Measurements from ENCODE around the gene PHTF1. TPM values are rescaled to one million over a fixed set of nuclear protein-coding genes. Genes with fewer than 3 reads are reported as not detected.

PHTF1 gene
- total RNA-seq, 2 donors from 2014 or later, result 12.9 to 16.2 TPM

DNA sequence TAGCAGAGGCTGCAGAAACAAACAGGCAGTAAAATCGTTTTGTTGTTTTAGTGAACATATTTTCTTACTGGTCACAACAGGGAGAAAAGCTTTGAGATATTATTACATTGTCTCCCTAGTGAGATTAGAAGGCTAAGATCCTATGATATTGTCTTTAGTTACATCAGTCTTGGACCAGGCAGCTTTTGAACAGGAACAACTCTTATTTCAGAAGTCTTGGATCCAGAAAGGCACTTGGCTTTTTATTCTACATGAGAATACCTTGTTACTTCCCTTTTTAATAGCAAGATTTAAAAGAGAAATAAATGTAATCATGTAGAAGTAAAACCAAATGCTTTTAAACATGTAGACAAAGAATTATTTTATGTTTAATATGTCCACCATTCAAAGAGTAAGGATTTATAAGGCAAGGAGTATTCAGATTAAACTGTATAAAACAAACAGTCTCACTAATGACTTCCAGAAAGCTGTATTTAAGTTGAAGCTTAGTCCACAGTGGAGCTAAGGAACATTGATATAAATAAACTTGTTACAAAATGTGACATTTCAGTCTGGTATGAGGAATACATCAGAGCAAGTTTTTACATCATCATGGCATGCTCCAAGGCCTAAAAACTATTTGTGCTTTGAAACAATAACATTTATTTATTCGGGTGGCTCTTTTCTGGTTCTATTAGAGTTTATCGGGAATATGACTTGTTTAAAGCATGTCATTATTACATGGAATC is 72.2 kb downstream of the PHTF1 start:
- Mint-ChIP-seq H3K9me3 (peaks cover 0 to 5% of the 10 kb centered on the region in 2 donors), H3K4me3 (no peak overlapping the region), H3K27ac (no peak overlapping the region), H3K36me3 (ENCODE audit: insufficient read depth in 2 of 2) (peaks cover 0 to 2% of the 10 kb centered on the region in 2 donors), H3K4me1 (ENCODE audit: low read depth) (peaks cover 4% of the 10 kb centered on the region), H3K27me3 (ENCODE audit: low read depth) (no peaks in the 10 kb centered on the region)
- DNase-seq (no peak), ATAC-seq (replicated peaks in 1 of 2) (no peak)

- no peak for ATAC-seq (replicated peaks in 1 of 2)
- Mint-ChIP-seq H3K27ac (no peak overlapping the region), H3K9me3 (no peaks in the 10 kb centered on the region), H3K4me1 (ENCODE audit: low read depth) (peaks cover 4% of the 10 kb centered on the region), H3K27me3 (ENCODE audit: low read depth) (no peaks in the 10 kb centered on the region), H3K4me3 (no peak overlapping the region), H3K36me3 (ENCODE audit: insufficient read depth in 2 of 2) (no peaks in the 10 kb centered on the region)
- no peak for DNase-seq
Measured at GRCh38 chr1:113684153-113684541, 75.1 kb downstream of the PHTF1 start.

DNA sequence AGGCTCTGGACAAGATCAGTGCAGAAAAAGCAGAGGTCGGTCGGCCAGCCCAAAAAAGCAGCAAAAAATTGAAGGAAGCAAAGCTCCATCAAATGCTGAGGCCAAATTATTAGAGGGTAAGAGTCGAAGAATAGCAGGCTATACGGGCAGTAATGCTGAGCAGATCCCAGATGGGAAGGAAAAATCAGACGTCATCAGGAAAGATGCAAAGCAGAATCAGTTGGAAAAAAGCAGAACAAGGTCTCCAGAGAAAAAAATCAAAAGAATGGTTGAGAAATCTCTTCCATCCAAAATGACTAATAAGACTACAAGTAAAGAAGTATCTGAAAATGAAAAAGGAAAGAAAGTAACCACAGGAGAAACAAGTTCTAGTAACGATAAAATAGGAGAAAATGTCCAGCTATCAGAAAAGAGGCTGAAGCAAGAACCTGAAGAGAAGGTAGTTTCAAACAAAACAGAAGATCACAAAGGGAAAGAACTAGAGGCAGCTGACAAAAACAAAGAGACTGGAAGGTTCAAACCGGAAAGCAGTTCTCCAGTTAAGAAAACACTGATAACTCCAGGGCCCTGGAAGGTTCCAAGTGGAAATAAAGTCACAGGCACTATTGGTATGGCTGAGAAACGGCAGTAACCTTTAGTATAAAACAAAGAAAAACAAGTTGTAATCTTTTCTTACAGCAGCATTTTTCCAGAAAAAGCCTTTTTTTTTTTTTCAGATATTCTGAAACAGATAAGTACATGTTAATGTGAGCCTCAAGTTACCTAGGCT is 75.7 kb downstream of the PHTF1 start:
- H3K27me3 Mint-ChIP-seq (ENCODE audit: low read depth), result no peaks in the 10 kb centered on the region
- no peak overlapping the region for H3K27ac Mint-ChIP-seq
- no peak overlapping the region for H3K4me3 Mint-ChIP-seq
- ATAC-seq (replicated peaks in 1 of 2) (no peak), DNase-seq (no peak)
- no peaks in the 10 kb centered on the region for H3K9me3 Mint-ChIP-seq
- H3K36me3 Mint-ChIP-seq (ENCODE audit: insufficient read depth in 2 of 2), result no peaks in the 10 kb centered on the region
- H3K4me1 Mint-ChIP-seq (ENCODE audit: low read depth), result peaks cover 4% of the 10 kb centered on the region

- Mint-ChIP-seq H3K4me1 (ENCODE audit: low read depth) (peaks cover 4% of the 10 kb centered on the region), H3K9me3 (no peaks in the 10 kb centered on the region), H3K27ac (no peak overlapping the region), H3K4me3 (no peak overlapping the region), H3K27me3 (ENCODE audit: low read depth) (no peaks in the 10 kb centered on the region), H3K36me3 (ENCODE audit: insufficient read depth in 2 of 2) (no peaks in the 10 kb centered on the region)
- DNase-seq, result no peak
- no peak for ATAC-seq (replicated peaks in 1 of 2)
Measured at GRCh38 chr1:113681596-113682337, 77.5 kb downstream of the PHTF1 start.

DNA sequence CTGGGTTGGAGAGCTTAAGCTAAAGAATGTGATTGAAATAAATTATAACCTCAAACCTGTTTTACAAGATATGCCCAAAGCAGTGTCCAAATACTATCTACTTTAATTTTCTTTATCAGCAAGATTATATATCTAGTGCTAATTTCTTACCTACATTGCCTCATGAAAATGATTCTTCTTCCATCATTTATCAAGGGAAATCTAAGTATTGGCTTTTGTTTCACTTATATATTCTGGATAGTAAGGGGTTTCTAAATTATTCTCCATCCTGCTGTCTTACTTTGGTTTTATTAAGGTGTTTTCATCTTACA is 81.2 kb downstream of the PHTF1 start:
- no peaks in the 10 kb centered on the region for H3K27me3 Mint-ChIP-seq (ENCODE audit: low read depth)
- H3K9me3 Mint-ChIP-seq, result no peaks in the 10 kb centered on the region
- DNase-seq (no peak), ATAC-seq (replicated peaks in 1 of 2) (no peak)
- no peak overlapping the region for H3K4me3 Mint-ChIP-seq
- no peaks in the 10 kb centered on the region for H3K36me3 Mint-ChIP-seq (ENCODE audit: insufficient read depth in 2 of 2)
- no peak overlapping the region for H3K27ac Mint-ChIP-seq
- H3K4me1 Mint-ChIP-seq (ENCODE audit: low read depth), result peaks cover 15% of the 10 kb centered on the region

- Mint-ChIP-seq H3K36me3 (ENCODE audit: insufficient read depth in 2 of 2) (no peaks in the 10 kb centered on the region), H3K9me3 (no peaks in the 10 kb centered on the region), H3K4me1 (ENCODE audit: low read depth) (peaks cover 11% of the 10 kb centered on the region), H3K27ac (peak overlapping the region; percentile 74), H3K27me3 (ENCODE audit: low read depth) (no peaks in the 10 kb centered on the region), H3K4me3 (no peak overlapping the region)
- peak in 1 of 2 donors; percentile 39 for ATAC-seq (replicated peaks in 1 of 2)
- DNase-seq, result peak in 1 of 2 donors; percentile 8
Measured at GRCh38 chr1:113677250-113678158, 81.8 kb downstream of the PHTF1 start.

DNA sequence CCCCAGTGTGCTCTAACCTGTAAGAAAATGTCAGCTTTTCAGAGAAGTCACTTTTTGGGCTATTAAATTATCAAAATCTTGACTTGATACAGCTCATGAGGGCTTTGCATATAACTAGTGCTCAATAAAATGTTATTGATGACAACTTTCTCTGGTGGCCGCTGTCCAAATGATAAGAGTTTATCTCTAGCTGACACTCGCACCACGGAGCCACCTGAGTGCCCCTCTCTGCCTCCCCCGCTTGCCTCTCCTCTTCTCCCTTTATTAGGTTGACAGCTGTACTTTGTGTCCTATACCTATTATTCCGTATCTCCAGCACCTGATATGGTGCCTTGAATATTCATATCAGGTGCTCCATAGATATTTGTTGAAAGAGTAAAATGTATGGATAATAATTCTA is 82.8 kb downstream of the PHTF1 start:
- ATAC-seq (replicated peaks in 1 of 2) (no peak), DNase-seq (no peak)
- Mint-ChIP-seq H3K4me1 (ENCODE audit: low read depth) (peaks cover 11% of the 10 kb centered on the region), H3K4me3 (no peak overlapping the region), H3K9me3 (no peaks in the 10 kb centered on the region), H3K27me3 (ENCODE audit: low read depth) (no peaks in the 10 kb centered on the region), H3K36me3 (ENCODE audit: insufficient read depth in 2 of 2) (no peaks in the 10 kb centered on the region), H3K27ac (no peak overlapping the region)

DNA sequence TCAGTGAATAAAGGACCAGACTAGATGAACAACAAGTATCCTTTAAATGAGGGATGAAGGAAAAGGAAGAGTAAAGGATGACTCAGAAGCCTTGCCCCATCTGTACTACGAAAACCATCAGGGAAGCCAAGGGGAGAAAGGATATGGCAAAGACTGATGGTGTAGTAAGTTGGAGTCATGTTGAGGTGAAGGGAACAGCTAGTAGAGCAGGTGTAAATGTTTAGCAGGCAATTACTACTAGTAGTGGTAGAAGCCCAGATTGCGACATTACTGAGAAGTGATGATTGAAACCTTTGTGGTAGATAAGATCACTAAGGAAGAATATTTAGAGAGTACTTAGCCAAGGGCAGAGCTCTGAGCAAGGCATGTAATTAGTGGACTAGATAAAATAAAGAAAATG is 84.0 kb downstream of the PHTF1 start:
- H3K9me3 Mint-ChIP-seq, result no peaks in the 10 kb centered on the region
- ATAC-seq (replicated peaks in 1 of 2) (peak in 1 of 2 donors; percentile 35), DNase-seq (no peak)
- no peak overlapping the region for H3K27ac Mint-ChIP-seq
- no peak overlapping the region for H3K4me3 Mint-ChIP-seq
- H3K27me3 Mint-ChIP-seq (ENCODE audit: low read depth), result no peaks in the 10 kb centered on the region
- no peaks in the 10 kb centered on the region for H3K36me3 Mint-ChIP-seq (ENCODE audit: insufficient read depth in 2 of 2)
- peaks cover 11% of the 10 kb centered on the region for H3K4me1 Mint-ChIP-seq (ENCODE audit: low read depth)

DNA sequence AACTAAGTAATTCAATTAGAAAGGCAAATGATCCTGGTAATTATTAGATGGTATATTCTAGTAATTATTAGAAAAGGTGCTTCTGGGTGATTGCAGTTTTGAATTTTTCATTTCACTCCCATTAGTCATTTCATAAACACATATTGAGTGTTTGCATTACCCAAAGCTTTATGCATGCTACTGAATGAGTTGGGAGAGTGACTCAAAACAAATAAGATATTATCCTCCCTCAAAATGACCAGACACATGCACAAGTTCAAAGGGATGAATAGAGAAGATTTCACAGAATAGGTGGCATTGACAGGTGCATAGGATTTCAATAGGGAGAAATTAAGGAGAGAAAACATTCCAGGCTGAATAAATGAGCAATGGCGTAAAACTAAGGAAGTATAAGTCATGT is 84.7 kb downstream of the PHTF1 start:
- ATAC-seq (replicated peaks in 1 of 2) (peak in 1 of 2 donors; percentile 53), DNase-seq (no peak)
- Mint-ChIP-seq H3K27me3 (ENCODE audit: low read depth) (no peaks in the 10 kb centered on the region), H3K4me3 (no peak overlapping the region), H3K27ac (peak overlapping the region; percentile 38), H3K36me3 (ENCODE audit: insufficient read depth in 2 of 2) (no peaks in the 10 kb centered on the region), H3K9me3 (no peaks in the 10 kb centered on the region), H3K4me1 (ENCODE audit: low read depth) (peaks cover 11% of the 10 kb centered on the region)

- no peaks in the 10 kb centered on the region for H3K9me3 Mint-ChIP-seq
- no peak overlapping the region for H3K27ac Mint-ChIP-seq
- no peak overlapping the region for H3K4me3 Mint-ChIP-seq
- no peaks in the 10 kb centered on the region for H3K36me3 Mint-ChIP-seq (ENCODE audit: insufficient read depth in 2 of 2)
- DNase-seq, result no peak
- ATAC-seq (replicated peaks in 1 of 2), result no peak
- H3K4me1 Mint-ChIP-seq (ENCODE audit: low read depth), result peaks cover 11% of the 10 kb centered on the region
- H3K27me3 Mint-ChIP-seq (ENCODE audit: low read depth), result no peaks in the 10 kb centered on the region
Measured at GRCh38 chr1:113672491-113672890, 86.8 kb downstream of the PHTF1 start.

- H3K27me3 Mint-ChIP-seq (ENCODE audit: low read depth), result no peaks in the 10 kb centered on the region
- no peak for DNase-seq
- ATAC-seq (replicated peaks in 1 of 2), result no peak
- H3K36me3 Mint-ChIP-seq (ENCODE audit: insufficient read depth in 2 of 2), result no peaks in the 10 kb centered on the region
- peaks cover 11% of the 10 kb centered on the region for H3K4me1 Mint-ChIP-seq (ENCODE audit: low read depth)
- H3K27ac Mint-ChIP-seq, result no peak overlapping the region
- H3K9me3 Mint-ChIP-seq, result no peaks in the 10 kb centered on the region
- H3K4me3 Mint-ChIP-seq, result no peak overlapping the region
Measured at GRCh38 chr1:113670650-113671049, 88.6 kb downstream of the PHTF1 start.

DNA sequence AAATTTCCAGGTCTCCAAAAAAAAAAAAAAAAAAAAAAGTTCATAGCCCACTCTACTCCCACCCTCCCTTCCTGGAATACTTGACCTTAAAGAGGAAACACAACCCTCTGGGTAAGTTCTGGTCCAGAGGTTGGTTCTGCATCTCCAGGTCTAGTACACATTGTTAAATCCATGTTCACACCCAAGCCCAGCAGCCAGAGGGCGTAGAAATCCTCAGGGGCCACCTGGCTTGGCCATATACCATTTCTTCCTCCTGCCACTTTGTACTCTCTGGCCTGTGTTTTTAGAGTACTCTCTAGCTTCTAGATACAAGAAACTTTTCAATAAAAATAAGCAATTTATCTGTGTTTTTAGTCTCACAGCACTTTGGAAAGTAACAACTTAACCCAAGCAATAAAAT is 89.3 kb downstream of the PHTF1 start:
- Mint-ChIP-seq H3K27me3 (ENCODE audit: low read depth) (no peaks in the 10 kb centered on the region), H3K4me1 (ENCODE audit: low read depth) (peaks cover 6% of the 10 kb centered on the region), H3K27ac (peak overlapping the region; percentile 50), H3K36me3 (ENCODE audit: insufficient read depth in 2 of 2) (no peaks in the 10 kb centered on the region), H3K4me3 (no peak overlapping the region), H3K9me3 (no peaks in the 10 kb centered on the region)
- DNase-seq (no peak), ATAC-seq (replicated peaks in 1 of 2) (no peak)

Measured in activated T-cell treated with anti-CD3 and anti-CD28 coated beads, Interleukin-2, amount 50 U/mL, for 72 hours (primary cell).